ENCODE data around the gene GLIS1.

GRCh38 chr1:53594391-53595180, 144.4 kb downstream of the GLIS1 start:
- TF ChIP-seq CTCF (IDR thresholded peaks at IDR 0.05) (no peak), POLR2A (IDR thresholded peaks at IDR 0.05) (no peak), POLR2AphosphoS5 (IDR thresholded peaks at IDR 0.05; ENCODE audit: insufficient read depth in 1 of 2, low read depth in 1 of 2) (no peak)

Measured in vagina (tissue), 2 donors.